MM.1S (cell line): Measurements from ENCODE around the gene ADRA2A.

ENCODE experiments used
- DNase-seq: peaks from one replicate; pipeline ENCODE4 v3.0.0-alpha.2; 2015
- H2AFZ ChIP-seq: fragments of 300-600 bp; sonication (generic); 2 replicates; pipeline ENCODE4 v1.6.0; 2016; ENCODE audit warnings: antibody characterized with exemption, low read length
- H3F3A ChIP-seq: fragments of 300-600 bp; sonication (generic); 2 replicates; pipeline ENCODE4 v1.6.1; 2016; ENCODE audit warnings: mild to moderate bottlenecking, antibody characterized with exemption, low read length, moderate library complexity, mixed read lengths; ENCODE audit not compliant: insufficient read depth
- H3K27ac ChIP-seq: fragments of 300-600 bp; sonication (generic); 2 replicates; pipeline ENCODE4 v1.5.1; 2016; ENCODE audit warnings: mild to moderate bottlenecking, low read length
- H3K27me3 ChIP-seq: fragments of 300-600 bp; sonication (generic); replicated peaks from 2 replicates; pipeline ENCODE4 v1.6.0; 2016; ENCODE audit warnings: low read length; ENCODE audit not compliant: insufficient read depth
- H3K36me3 ChIP-seq: fragments of 300-600 bp; sonication (generic); replicated peaks from 2 replicates; pipeline ENCODE4 v1.6.1; 2016; ENCODE audit warnings: mild to moderate bottlenecking, low read length, mixed read lengths; ENCODE audit not compliant: insufficient read depth
- H3K4me1 ChIP-seq: fragments of 300-600 bp; sonication (generic); 2 replicates; pipeline ENCODE4 v1.6.1; 2016; ENCODE audit warnings: low read length, mixed read lengths
- H3K4me2 ChIP-seq: fragments of 300-600 bp; sonication (generic); 2 replicates; pipeline ENCODE4 v1.6.0; 2016; ENCODE audit warnings: low read depth, low read length
- H3K4me3 ChIP-seq: fragments of 300-600 bp; sonication (generic); 2 replicates; pipeline ENCODE4 v1.5.1; 2016; ENCODE audit warnings: low read length, mixed read lengths
- H3K79me2 ChIP-seq: fragments of 300-600 bp; sonication (generic); 2 replicates; pipeline ENCODE4 v1.6.1; 2016; ENCODE audit warnings: mixed run types, low read length, mixed read lengths
- H3K9ac ChIP-seq: fragments of 300-600 bp; sonication (generic); 2 replicates; pipeline ENCODE4 v1.6.1; 2016; ENCODE audit warnings: low read length, mixed read lengths
- H3K9me2 ChIP-seq: fragments of 300-600 bp; sonication (generic); replicated peaks from 2 replicates; pipeline ENCODE4 v1.6.1; 2016; ENCODE audit warnings: mild to moderate bottlenecking, low read length, mixed read lengths; ENCODE audit not compliant: insufficient read depth
- H3K9me3 ChIP-seq: fragments of 300-600 bp; sonication (generic); replicated peaks from 2 replicates; pipeline ENCODE4 v1.6.1; 2016; ENCODE audit warnings: mild to moderate bottlenecking, low read length, mixed read lengths; ENCODE audit not compliant: insufficient read depth
- H4K20me1 ChIP-seq: fragments of 300-600 bp; sonication (generic); 2 replicates; pipeline ENCODE4 v1.6.1; 2016; ENCODE audit warnings: mild to moderate bottlenecking, low read length, moderate library complexity, mixed read lengths; ENCODE audit not compliant: insufficient read depth
- CTCF ChIP-seq: fragments of 300-600 bp; sonication (generic); IDR thresholded peaks from 2 replicates; pipeline ENCODE4 v1.5.1; 2016; ENCODE audit warnings: antibody characterized with exemption, low read length, mixed read lengths
- EZH2 ChIP-seq: fragments of 300-600 bp; sonication (generic); optimal IDR thresholded peaks from 2 replicates; pipeline ENCODE3; 2017; ENCODE audit warnings: low read depth, mild to moderate bottlenecking, antibody characterized with exemption, low read length, mixed read lengths
- EZH2phosphoT487 ChIP-seq: fragments of 300-600 bp; sonication (generic); IDR thresholded peaks from 2 replicates; pipeline ENCODE4 v1.6.1; 2018; ENCODE audit warnings: antibody characterized with exemption, low read length

Gene ADRA2A

GRCh38 chr10:111107023-111107422 is 30.2 kb downstream of the ADRA2A start:
- DNase-seq = no peak

GRCh38 chr10:111107846-111108245 is 31.0 kb downstream of the ADRA2A start:
- Histone ChIP-seq H2AFZ (no peak overlapping the region), H3K9ac (no peak overlapping the region), H3K27me3 (no peaks in the 10 kb centered on the region), H3F3A (no peaks in the 10 kb centered on the region), H3K79me2 (no peaks in the 10 kb centered on the region), H4K20me1 (no peaks in the 10 kb centered on the region), H3K4me2 (no peak overlapping the region), H3K4me1 (peaks cover 8% of the 10 kb centered on the region; the same call in 1 of the 2 replicates), H3K27ac (no peak overlapping the region), H3K9me3 (no peaks in the 10 kb centered on the region), H3K9me2 (no peaks in the 10 kb centered on the region), H3K36me3 (no peaks in the 10 kb centered on the region), H3K4me3 (no peak overlapping the region)
- no peak for TF ChIP-seq EZH2phosphoT487
- no peak for TF ChIP-seq EZH2
- no peak for TF ChIP-seq CTCF
- no peak for DNase-seq

More at GRCh38 chr10:111107023-111107422, 30.2 kb downstream of the ADRA2A start:
- Histone ChIP-seq H3K36me3 (no peaks in the 10 kb centered on the region), H3K79me2 (no peaks in the 10 kb centered on the region), H3K4me2 (no peak overlapping the region), H3K9me2 (no peaks in the 10 kb centered on the region), H3K9ac (no peak overlapping the region), H3K27me3 (no peaks in the 10 kb centered on the region), H3K9me3 (no peaks in the 10 kb centered on the region), H3K27ac (no peak overlapping the region), H3K4me1 (peaks cover under 1% of the 10 kb centered on the region; the same call in 1 of the 2 replicates), H3F3A (no peaks in the 10 kb centered on the region), H2AFZ (no peak overlapping the region), H4K20me1 (no peaks in the 10 kb centered on the region), H3K4me3 (no peak overlapping the region)
- TF ChIP-seq EZH2phosphoT487 (no peak), EZH2 (no peak), CTCF (no peak)

DNA sequence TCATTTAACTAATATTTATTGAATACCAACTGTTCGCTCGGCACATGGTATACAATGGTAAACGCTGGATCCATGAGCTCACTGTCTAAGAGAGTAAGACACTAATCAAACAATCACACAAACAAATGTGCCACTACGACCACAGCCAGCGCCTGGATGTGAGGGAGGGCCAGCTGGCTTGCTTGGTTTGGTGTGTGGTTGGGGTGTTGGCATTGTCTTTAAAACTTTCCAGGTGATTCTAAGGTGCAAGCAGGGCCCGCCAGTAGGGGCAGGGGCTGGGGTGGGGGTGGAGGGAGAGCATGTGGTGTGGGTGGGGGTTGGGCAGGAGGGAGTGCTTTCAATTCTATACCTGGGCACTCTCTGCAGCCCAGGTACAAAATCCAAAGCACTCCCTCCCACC is 31.6 kb downstream of the ADRA2A start:
- no peaks in the 10 kb centered on the region for H3K9me3 ChIP-seq
- no peaks in the 10 kb centered on the region for H3K36me3 ChIP-seq
- no peaks in the 10 kb centered on the region for H3K27me3 ChIP-seq
- H3F3A ChIP-seq = no peaks in the 10 kb centered on the region
- no peak overlapping the region for H2AFZ ChIP-seq
- no peak overlapping the region for H3K4me3 ChIP-seq
- no peak for DNase-seq
- H3K4me2 ChIP-seq = no peak overlapping the region
- no peaks in the 10 kb centered on the region for H3K79me2 ChIP-seq
- no peak overlapping the region for H3K27ac ChIP-seq
- TF ChIP-seq CTCF (no peak), EZH2phosphoT487 (no peak), EZH2 (no peak)
- no peaks in the 10 kb centered on the region for H3K9me2 ChIP-seq
- H4K20me1 ChIP-seq = no peaks in the 10 kb centered on the region
- no peak overlapping the region for H3K9ac ChIP-seq
- H3K4me1 ChIP-seq = peaks cover 8% of the 10 kb centered on the region; the same call in 1 of the 2 replicates
